ENCODE data around the gene MRGPRF.

MRGPRF gene

GRCh38 chr11:69018924-69019323 lies 5.9 kb upstream of the MRGPRF start:
- no peak for DNase-seq

GRCh38 chr11:69017951-69018350 lies 4.9 kb upstream of the MRGPRF start:
- no peak for DNase-seq

- DNase-seq: no peak
Measured at GRCh38 chr11:69014898-69015549, 2.0 kb upstream of the MRGPRF start.

- no peak for DNase-seq
Measured at GRCh38 chr11:69014084-69014851, 1.2 kb upstream of the MRGPRF start.

- no peak for DNase-seq
Measured at GRCh38 chr11:69012092-69013008, 696 bp downstream of the MRGPRF start.

- DNase-seq: no peak
Measured at GRCh38 chr11:69011624-69012091, 1.4 kb downstream of the MRGPRF start.

- no peak for DNase-seq
Measured at GRCh38 chr11:69010964-69011623, 2.0 kb downstream of the MRGPRF start.

GRCh38 chr11:69010361-69010891 lies 2.6 kb downstream of the MRGPRF start:
- no peak for DNase-seq

GRCh38 chr11:69009441-69010211 lies 3.4 kb downstream of the MRGPRF start:
- DNase-seq: no peak

GRCh38 chr11:69008737-69009440 lies 4.2 kb downstream of the MRGPRF start:
- no peak for DNase-seq

GRCh38 chr11:69007975-69008381 lies 5.1 kb downstream of the MRGPRF start:
- no peak for DNase-seq

- DNase-seq: no peak
Measured at GRCh38 chr11:69006816-69007215, 6.2 kb downstream of the MRGPRF start.

- no peak for DNase-seq
Measured at GRCh38 chr11:69005631-69006368, 7.2 kb downstream of the MRGPRF start.

- no peak for DNase-seq
Measured at GRCh38 chr11:69005183-69005630, 7.8 kb downstream of the MRGPRF start.

GRCh38 chr11:69004411-69005182 lies 8.4 kb downstream of the MRGPRF start:
- DNase-seq: no peak

- DNase-seq: no peak
Measured at GRCh38 chr11:69003866-69004367, 9.1 kb downstream of the MRGPRF start.

GRCh38 chr11:69003301-69003865 lies 9.7 kb downstream of the MRGPRF start:
- DNase-seq: no peak

- DNase-seq: no peak
Measured at GRCh38 chr11:69002570-69003231, 10.3 kb downstream of the MRGPRF start.

All from Kasumi-1 (cell line).